ENCODE results near the gene INPP4A. TPM values are rescaled to one million over a fixed set of nuclear protein-coding genes. Genes with fewer than 3 reads are reported as not detected.

The INPP4A gene
- total RNA-seq, 1 donor from 2014 or later: 19.9 TPM

DNA sequence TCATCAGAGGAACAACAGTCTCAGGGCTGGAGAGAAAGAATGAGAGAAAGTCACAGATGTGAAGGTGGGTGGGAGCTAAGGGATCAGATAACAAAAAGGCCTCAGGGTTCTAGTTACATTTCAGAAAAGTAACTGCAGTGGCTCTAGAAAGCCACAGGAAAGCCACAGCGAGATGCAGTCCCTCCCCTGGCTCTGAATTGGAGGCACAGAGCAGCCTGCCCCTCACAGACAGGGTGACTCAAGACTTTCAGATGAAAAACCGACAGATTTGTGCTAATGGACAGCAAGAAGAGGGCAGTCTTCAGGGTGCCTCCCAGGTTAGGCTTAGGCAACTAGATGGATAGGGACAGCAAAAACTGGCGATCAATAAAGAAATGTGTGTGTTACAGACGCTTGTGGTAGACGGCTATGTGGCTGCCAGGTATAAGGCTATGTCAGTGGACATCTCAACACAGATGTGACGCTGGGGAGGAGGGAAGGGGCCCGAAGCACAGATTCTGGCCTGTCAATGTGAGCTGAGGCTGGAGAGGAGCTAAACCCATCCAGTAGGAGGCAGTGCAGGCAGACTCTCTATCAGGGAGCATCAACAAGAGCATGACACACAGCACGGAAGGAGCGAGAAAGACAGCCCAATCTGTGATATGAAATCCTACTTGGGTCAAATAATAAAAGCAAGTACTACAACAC, 189.9 kb downstream of the INPP4A start:
- intact Hi-C loops (cut with DNase I): no loop called here
- no peak for DNase-seq (ENCODE audit: low spot score)

DNA sequence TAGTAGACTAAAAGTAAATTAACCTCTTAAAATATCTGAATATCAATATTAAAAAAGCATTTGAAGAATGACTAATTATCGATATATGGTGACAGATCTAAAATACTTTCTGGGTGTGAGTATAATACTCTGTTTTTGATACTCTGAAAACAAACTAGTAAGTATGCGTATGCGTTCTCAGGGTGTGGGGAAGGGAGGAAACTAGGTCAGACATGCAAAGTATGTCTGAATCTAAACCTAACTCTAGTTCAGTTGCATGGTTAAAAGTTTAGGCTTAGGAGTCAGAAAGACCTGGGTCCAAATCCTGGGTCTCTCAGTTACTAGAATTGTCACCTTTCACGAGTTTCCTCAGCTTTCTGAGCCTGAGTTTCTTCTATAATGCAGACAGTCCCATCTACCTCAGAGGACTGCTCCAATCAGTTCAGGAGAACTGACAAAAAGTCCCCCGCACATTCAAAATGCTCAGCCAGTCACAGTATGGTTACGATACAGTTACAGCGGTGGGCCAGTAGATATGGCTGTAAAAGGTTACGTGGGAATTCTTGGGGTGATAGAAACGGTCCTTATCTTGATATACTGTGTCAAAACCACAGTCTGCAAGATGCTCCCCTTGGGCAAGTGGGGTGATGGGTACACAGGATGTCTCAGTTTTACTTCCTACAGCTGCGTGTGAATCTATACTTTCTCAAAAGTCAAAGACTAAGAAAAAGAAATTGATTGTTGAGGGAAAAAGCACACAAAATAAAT, 192.9 kb downstream of the INPP4A start:
- no peak for DNase-seq (ENCODE audit: low spot score)
- intact Hi-C loops (cut with DNase I): no loop called here

DNA sequence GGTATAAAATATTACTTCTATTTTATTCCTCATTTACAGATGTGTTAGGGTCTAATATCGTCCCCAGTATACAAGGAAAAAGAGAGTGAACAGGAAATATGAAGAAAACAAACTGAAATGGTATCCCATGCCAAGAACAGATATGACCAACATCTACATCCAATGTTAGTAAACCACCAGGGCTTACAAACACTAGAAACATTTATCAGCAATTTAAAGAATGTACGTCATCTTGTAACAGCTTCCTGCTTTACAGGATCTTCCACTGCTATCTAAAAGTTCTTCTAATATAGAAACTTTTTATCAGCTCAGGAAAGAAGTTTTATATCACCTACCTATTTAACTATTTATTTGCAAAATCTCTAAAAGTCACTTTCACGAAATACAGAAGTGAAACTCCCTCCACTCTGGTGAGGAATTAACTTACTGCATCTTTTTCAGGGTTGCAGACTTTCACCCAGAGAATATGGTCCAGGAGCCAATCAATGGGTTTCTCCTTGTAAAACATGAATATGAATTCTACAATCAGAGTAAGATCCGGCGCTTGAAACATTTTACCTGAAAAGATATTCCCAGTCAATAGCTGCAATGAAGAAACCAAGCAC, 198.9 kb downstream of the INPP4A start:
- no peak for DNase-seq (ENCODE audit: low spot score)
- intact Hi-C loops (cut with DNase I): no loop called here

Other genes with a start within 250 kb of the INPP4A start
- not detected for gene CNGA3, start 98.4 kb upstream of the INPP4A start, total RNA-seq
- 28.3 TPM for gene COA5, start 163.7 kb downstream of the INPP4A start, total RNA-seq
- gene UNC50, start 163.7 kb downstream of the INPP4A start, total RNA-seq: 27.9 TPM